Mesendoderm (in vitro differentiated cells): ENCODE results near the gene CGN.
A peak's percentile ranks its signal among the peaks of the same experiment; 100 is the strongest.

Experiments used
- DNase-seq: peaks from one replicate; pipeline ENCODE4 v3.0.0; 2013
- H2AK5ac ChIP-seq: 2 replicates; pipeline ENCODE4 v1.6.1; 2013; ENCODE audit warnings: low read length, inconsistent platforms
- H2BK120ac ChIP-seq: 2 replicates; pipeline ENCODE4 v1.6.1; 2013; ENCODE audit warnings: low read depth, mild to moderate bottlenecking, low read length, moderate library complexity, mixed read lengths
- H2BK15ac ChIP-seq: replicated peaks from 2 replicates; pipeline ENCODE4 v1.6.1; 2013; ENCODE audit warnings: low read depth, mild to moderate bottlenecking, moderate library complexity
- H2BK5ac ChIP-seq: 2 replicates; pipeline ENCODE4 v1.6.1; 2013; ENCODE audit warnings: low read length, inconsistent platforms
- H3K18ac ChIP-seq: 2 replicates; pipeline ENCODE4 v1.6.1; 2013; ENCODE audit warnings: mild to moderate bottlenecking, low read length, mixed read lengths
- H3K23ac ChIP-seq: one replicate; pipeline ENCODE4 v1.6.1; 2013; ENCODE audit warnings: low read length
- H3K27ac ChIP-seq: 2 replicates; pipeline ENCODE4 v1.5.1; 2013; ENCODE audit warnings: low read depth, mild to moderate bottlenecking, inconsistent platforms, low read length, moderate library complexity
- H3K27me3 ChIP-seq: 2 replicates; pipeline ENCODE4 v1.6.1; 2013; ENCODE audit warnings: low read length, control low read depth, mild to moderate bottlenecking, inconsistent platforms; ENCODE audit not compliant: insufficient read depth, poor library complexity
- H3K36me3 ChIP-seq: 2 replicates; pipeline ENCODE4 v1.6.1; 2013; ENCODE audit warnings: low read length, inconsistent platforms; ENCODE audit not compliant: control insufficient read depth, insufficient read depth
- H3K4ac ChIP-seq: one replicate; pipeline ENCODE4 v1.6.1; 2013; ENCODE audit warnings: low read depth, mild to moderate bottlenecking, low read length, moderate library complexity
- H3K4me1 ChIP-seq: 2 replicates; pipeline ENCODE4 v1.6.1; 2013; ENCODE audit warnings: low read depth, low read length, inconsistent platforms; ENCODE audit not compliant: control insufficient read depth
- H3K4me2 ChIP-seq: 2 replicates; pipeline ENCODE4 v1.6.1; 2013; ENCODE audit warnings: low read length
- H3K4me3 ChIP-seq: 2 replicates; pipeline ENCODE4 v1.5.1; 2013; ENCODE audit warnings: mild to moderate bottlenecking, low read length
- H3K56ac ChIP-seq: one replicate; pipeline ENCODE4 v1.6.1; 2013; ENCODE audit warnings: low read length
- H3K79me1 ChIP-seq: 2 replicates; pipeline ENCODE4 v1.6.1; 2013; ENCODE audit warnings: low read length, inconsistent platforms
- H3K79me2 ChIP-seq: 2 replicates; pipeline ENCODE4 v1.6.1; 2013; ENCODE audit warnings: mild to moderate bottlenecking, low read length; ENCODE audit not compliant: control insufficient read depth, insufficient read depth
- H3K9ac ChIP-seq: 2 replicates; pipeline ENCODE4 v1.6.1; 2013; ENCODE audit warnings: low read length, inconsistent platforms
- H4K5ac ChIP-seq: one replicate; pipeline ENCODE4 v1.6.1; 2013; ENCODE audit warnings: low read length
- H4K8ac ChIP-seq: one replicate; pipeline ENCODE4 v1.6.1; 2013; ENCODE audit warnings: low read depth, mild to moderate bottlenecking, control low read depth, low read length, moderate library complexity
- WGBS: extraction: QIAGEN DNeasy Blood & Tissue Kit; methylation state at CpG from one replicate; pipeline ENCODE4 v1.1.7; 2013; ENCODE audit warnings: low lambda C conversion rate, missing lambda C conversion rate; ENCODE audit not compliant: insufficient coverage; ENCODE audit errors: extremely low coverage; 5-methylcytosine and 5-hydroxymethylcytosine counted together

The CGN gene

DNA sequence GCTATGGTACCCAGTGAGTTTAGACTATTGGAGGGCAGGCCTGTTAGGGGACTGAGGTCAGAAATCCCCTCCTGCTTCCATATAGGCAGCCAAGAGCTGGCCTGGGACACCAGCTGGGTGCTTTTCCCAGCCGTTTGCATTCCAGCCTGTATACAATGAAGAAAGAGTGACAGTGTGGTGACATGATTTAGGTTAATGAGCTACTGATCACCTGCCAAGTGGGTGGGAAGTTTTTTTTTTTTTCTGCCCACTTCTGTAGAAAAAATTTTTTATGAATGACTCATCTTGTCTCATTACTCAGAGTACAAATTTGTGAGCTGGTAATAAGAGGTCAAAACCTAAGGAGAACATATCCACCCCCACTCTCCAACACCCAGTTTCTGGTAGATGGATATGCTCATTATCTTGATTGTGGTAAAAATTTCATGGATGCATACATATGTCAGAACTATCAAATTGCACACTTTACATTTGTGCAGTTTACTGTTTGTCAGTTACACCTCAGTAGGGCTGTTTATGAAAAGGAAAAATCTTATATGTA, 16.4 kb upstream of the CGN start:
- H3K4me2 ChIP-seq, result no peak overlapping the region
- H3K9ac ChIP-seq, result no peak overlapping the region
- no peak overlapping the region for H3K4ac ChIP-seq
- no peak overlapping the region for H3K23ac ChIP-seq
- no peak overlapping the region for H3K56ac ChIP-seq
- H3K79me2 ChIP-seq, result no peaks in the 10 kb centered on the region
- no peaks in the 10 kb centered on the region for H3K27me3 ChIP-seq
- no peak overlapping the region for H2BK120ac ChIP-seq
- H3K4me1 ChIP-seq, result no peaks in the 10 kb centered on the region
- H3K27ac ChIP-seq, result no peak overlapping the region
- no CpG with 5 or more reads among the region's 1 CpG for WGBS
- H3K4me3 ChIP-seq, result no peak overlapping the region
- H2BK5ac ChIP-seq, result no peak overlapping the region
- no peaks in the 10 kb centered on the region for H3K79me1 ChIP-seq
- no peak overlapping the region for H2AK5ac ChIP-seq
- no peaks in the 10 kb centered on the region for H3K36me3 ChIP-seq
- no peak overlapping the region for H2BK15ac ChIP-seq
- H3K18ac ChIP-seq, result no peak overlapping the region
- H4K8ac ChIP-seq, result no peak overlapping the region
- no peak overlapping the region for H4K5ac ChIP-seq
- DNase-seq, result peak; percentile 85

GRCh38 chr1:151495316-151495715, 15.9 kb upstream of the CGN start:
- Histone ChIP-seq H4K8ac (no peak overlapping the region), H3K36me3 (no peaks in the 10 kb centered on the region), H4K5ac (no peak overlapping the region), H3K4ac (no peak overlapping the region), H3K4me1 (no peaks in the 10 kb centered on the region), H3K23ac (no peak overlapping the region), H3K4me3 (no peak overlapping the region), H3K9ac (no peak overlapping the region), H2BK15ac (no peak overlapping the region), H3K27ac (no peak overlapping the region), H3K18ac (no peak overlapping the region), H3K4me2 (no peak overlapping the region), H2BK120ac (no peak overlapping the region), H2AK5ac (no peak overlapping the region), H3K27me3 (no peaks in the 10 kb centered on the region), H2BK5ac (no peak overlapping the region), H3K79me2 (no peaks in the 10 kb centered on the region), H3K56ac (no peak overlapping the region), H3K79me1 (no peaks in the 10 kb centered on the region)
- DNase-seq, result no peak
- WGBS, result no CpG with 5 or more reads among the region's 1 CpG

DNA sequence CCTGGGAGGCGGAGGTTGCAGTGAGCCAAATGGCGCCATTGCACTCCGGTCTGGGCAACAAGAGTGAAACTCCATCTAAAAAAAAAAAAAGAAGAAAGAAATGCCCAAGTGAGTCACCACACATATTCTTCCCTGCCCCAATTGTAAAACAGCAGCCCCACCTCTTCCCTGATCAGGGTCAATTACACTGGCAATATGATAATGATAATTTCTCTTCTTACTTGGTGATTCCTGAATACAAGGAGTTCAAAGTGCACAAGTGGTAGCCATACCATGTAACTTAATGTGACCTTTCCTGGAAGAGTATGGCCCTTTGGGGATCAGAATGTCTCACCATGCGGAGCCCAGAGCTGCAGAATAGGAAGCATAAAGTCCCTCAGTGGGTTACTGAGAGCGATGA, 11.8 kb upstream of the CGN start:
- Histone ChIP-seq H3K36me3 (no peaks in the 10 kb centered on the region), H2BK15ac (no peak overlapping the region), H4K5ac (no peak overlapping the region), H3K4me1 (peaks cover 2% of the 10 kb centered on the region), H3K4me3 (no peak overlapping the region), H3K9ac (no peak overlapping the region), H3K4ac (no peak overlapping the region), H2AK5ac (no peak overlapping the region), H3K27me3 (no peaks in the 10 kb centered on the region), H3K18ac (no peak overlapping the region), H3K4me2 (no peak overlapping the region), H3K79me1 (no peaks in the 10 kb centered on the region), H3K23ac (no peak overlapping the region), H4K8ac (no peak overlapping the region), H2BK5ac (no peak overlapping the region), H3K27ac (no peak overlapping the region), H3K79me2 (no peaks in the 10 kb centered on the region), H2BK120ac (no peak overlapping the region), H3K56ac (no peak overlapping the region)
- DNase-seq, result no peak
- WGBS, result no CpG with 5 or more reads among the region's 5 CpGs

DNA sequence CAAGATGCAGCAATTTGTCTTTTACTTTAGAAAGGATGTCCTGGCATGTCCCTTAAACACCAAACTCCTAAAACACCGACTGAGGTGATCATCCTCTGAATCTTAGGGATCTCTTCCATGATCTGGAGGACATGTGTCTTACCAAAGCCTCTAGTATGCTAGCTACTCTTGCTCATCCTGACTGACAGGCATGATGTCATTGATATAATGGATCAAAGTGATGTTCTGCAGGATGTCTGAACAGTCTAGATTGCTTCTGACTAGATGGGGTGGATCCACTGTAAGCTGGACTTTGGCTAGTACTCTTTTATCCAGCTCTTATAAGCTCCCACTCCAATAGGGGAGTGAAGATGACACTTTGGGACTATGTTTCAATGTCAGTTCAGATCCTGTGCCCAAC, 11.3 kb upstream of the CGN start:
- Histone ChIP-seq H3K4me3 (no peak overlapping the region), H3K36me3 (no peaks in the 10 kb centered on the region), H3K9ac (no peak overlapping the region), H2AK5ac (no peak overlapping the region), H2BK5ac (no peak overlapping the region), H3K27me3 (no peaks in the 10 kb centered on the region), H2BK15ac (no peak overlapping the region), H3K4me1 (peaks cover 2% of the 10 kb centered on the region), H4K5ac (no peak overlapping the region), H3K23ac (no peak overlapping the region), H3K4ac (no peak overlapping the region), H2BK120ac (no peak overlapping the region), H3K18ac (no peak overlapping the region), H3K27ac (no peak overlapping the region), H3K79me1 (no peaks in the 10 kb centered on the region), H3K56ac (no peak overlapping the region), H3K4me2 (no peak overlapping the region), H3K79me2 (no peaks in the 10 kb centered on the region), H4K8ac (no peak overlapping the region)
- DNase-seq, result no peak
- whole genome bisulfite sequencing, result no CpG with 5 or more reads among the region's 1 CpG

GRCh38 chr1:151501474-151501873, 9.7 kb upstream of the CGN start:
- Histone ChIP-seq H2BK15ac (no peak overlapping the region), H3K27me3 (no peaks in the 10 kb centered on the region), H3K4me2 (no peak overlapping the region), H3K4me1 (peaks cover 2% of the 10 kb centered on the region), H3K4ac (no peak overlapping the region), H3K18ac (no peak overlapping the region), H3K56ac (no peak overlapping the region), H4K8ac (no peak overlapping the region), H3K4me3 (no peak overlapping the region), H3K36me3 (no peaks in the 10 kb centered on the region), H3K27ac (no peak overlapping the region), H3K79me2 (no peaks in the 10 kb centered on the region), H2BK120ac (no peak overlapping the region), H3K79me1 (no peaks in the 10 kb centered on the region), H3K9ac (no peak overlapping the region), H2AK5ac (no peak overlapping the region), H4K5ac (no peak overlapping the region), H2BK5ac (no peak overlapping the region), H3K23ac (no peak overlapping the region)
- peak; percentile 65 for DNase-seq
- no CpG with 5 or more reads among the region's 10 CpGs for WGBS

- H3K18ac ChIP-seq, result peak overlapping the region; percentile 11
- no peak overlapping the region for H4K8ac ChIP-seq
- no peaks in the 10 kb centered on the region for H3K79me1 ChIP-seq
- no peak overlapping the region for H3K56ac ChIP-seq
- no peak overlapping the region for H4K5ac ChIP-seq
- H3K4me3 ChIP-seq, result no peak overlapping the region
- WGBS, result no CpG with 5 or more reads among the region's 5 CpGs
- H3K4me1 ChIP-seq, result peaks cover 2% of the 10 kb centered on the region
- H3K4ac ChIP-seq, result no peak overlapping the region
- no peak overlapping the region for H2BK120ac ChIP-seq
- H2BK15ac ChIP-seq, result no peak overlapping the region
- no peak overlapping the region for H2AK5ac ChIP-seq
- H2BK5ac ChIP-seq, result no peak overlapping the region
- no peak overlapping the region for H3K4me2 ChIP-seq
- no peak overlapping the region for H3K9ac ChIP-seq
- no peaks in the 10 kb centered on the region for H3K36me3 ChIP-seq
- no peak for DNase-seq
- no peaks in the 10 kb centered on the region for H3K79me2 ChIP-seq
- H3K27ac ChIP-seq, result no peak overlapping the region
- no peaks in the 10 kb centered on the region for H3K27me3 ChIP-seq
- H3K23ac ChIP-seq, result no peak overlapping the region
These were observed 9.0 kb upstream of the CGN start for GRCh38 chr1:151502035-151502700.
